HFFc6 (cell line): Measurements from ENCODE around the gene MICAL2. TPM values are rescaled to one million over a fixed set of nuclear protein-coding genes. Genes with fewer than 3 reads are reported as not detected.

ENCODE experiments used
- DNase-seq: peaks from one replicate; pipeline ENCODE4 v3.0.0-alpha.2; 2018
- H3K27ac Mint-ChIP-seq: 2 replicates; pipeline ENCODE4 v1.8.0; 2020; ENCODE audit warnings: mild to moderate bottlenecking, mixed read lengths
- H3K27me3 Mint-ChIP-seq: 2 replicates; pipeline ENCODE4 v1.8.0; 2021; ENCODE audit warnings: mild to moderate bottlenecking, moderate library complexity, mixed read lengths; ENCODE audit not compliant: insufficient read depth
- H3K36me3 Mint-ChIP-seq: 2 replicates; pipeline ENCODE4 v1.8.0; 2021; ENCODE audit warnings: low read depth, mixed read lengths
- H3K4me1 Mint-ChIP-seq: 2 replicates; pipeline ENCODE4 v1.8.0; 2020; ENCODE audit warnings: low read depth, mixed read lengths
- H3K4me3 Mint-ChIP-seq: 2 replicates; pipeline ENCODE4 v1.8.0; 2020; ENCODE audit warnings: mild to moderate bottlenecking, moderate library complexity, mixed read lengths
- H3K9me3 Mint-ChIP-seq: 2 replicates; pipeline ENCODE4 v1.8.0; 2020; ENCODE audit warnings: mild to moderate bottlenecking, mixed read lengths
- total RNA-seq, 6 experiments: library from RNA; stranded (reverse); fragmentation: NEBNext Ultra II Directional; extraction: Animal tissue kit (Norgen Biotek cat#: 25700); gene quantifications; 2 replicates in 1 of 6; 3 replicates in 5 of 6; pipeline ENCODE4 v1.2.3, GENCODE V29; 2021
- TF ChIP-seq, protein P1 (sequence below): fragments of 200-600 bp; sonication (generic); IDR thresholded peaks from 2 replicates; pipeline ENCODE4 v1.5.0; 2021; ENCODE audit warnings: antibody characterized with exemption, mild to moderate bottlenecking

The MICAL2 gene
- total RNA-seq, 6 experiments from 2014 or later, result 199 to 252 (median 233) TPM

DNA sequence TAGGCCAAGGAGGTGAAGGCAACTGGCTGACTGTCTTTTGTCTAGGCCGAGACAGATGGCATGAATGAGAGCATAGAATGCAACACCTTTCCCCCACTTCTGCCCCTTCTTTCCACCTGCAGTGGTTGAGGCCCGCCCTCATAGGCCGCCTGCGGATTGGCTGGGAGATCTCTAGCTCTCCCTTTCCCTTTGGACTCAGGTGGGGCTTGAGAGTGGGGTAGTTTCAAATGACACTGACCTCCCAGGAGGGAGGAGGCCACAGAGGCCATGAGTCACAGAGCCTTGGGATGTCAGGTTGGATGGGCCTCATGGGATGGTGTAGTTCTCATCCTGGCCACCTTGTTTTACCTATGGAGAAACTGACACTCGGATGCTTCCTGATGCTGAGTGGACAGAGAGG, 9.1 kb downstream of the MICAL2 start:
- H3K4me3 Mint-ChIP-seq, result no peak overlapping the region
- H3K27ac Mint-ChIP-seq, result peak overlapping the region; percentile 72
- H3K4me1 Mint-ChIP-seq, result peaks cover 91% of the 10 kb centered on the region
- TF ChIP-seq, protein P1, sequence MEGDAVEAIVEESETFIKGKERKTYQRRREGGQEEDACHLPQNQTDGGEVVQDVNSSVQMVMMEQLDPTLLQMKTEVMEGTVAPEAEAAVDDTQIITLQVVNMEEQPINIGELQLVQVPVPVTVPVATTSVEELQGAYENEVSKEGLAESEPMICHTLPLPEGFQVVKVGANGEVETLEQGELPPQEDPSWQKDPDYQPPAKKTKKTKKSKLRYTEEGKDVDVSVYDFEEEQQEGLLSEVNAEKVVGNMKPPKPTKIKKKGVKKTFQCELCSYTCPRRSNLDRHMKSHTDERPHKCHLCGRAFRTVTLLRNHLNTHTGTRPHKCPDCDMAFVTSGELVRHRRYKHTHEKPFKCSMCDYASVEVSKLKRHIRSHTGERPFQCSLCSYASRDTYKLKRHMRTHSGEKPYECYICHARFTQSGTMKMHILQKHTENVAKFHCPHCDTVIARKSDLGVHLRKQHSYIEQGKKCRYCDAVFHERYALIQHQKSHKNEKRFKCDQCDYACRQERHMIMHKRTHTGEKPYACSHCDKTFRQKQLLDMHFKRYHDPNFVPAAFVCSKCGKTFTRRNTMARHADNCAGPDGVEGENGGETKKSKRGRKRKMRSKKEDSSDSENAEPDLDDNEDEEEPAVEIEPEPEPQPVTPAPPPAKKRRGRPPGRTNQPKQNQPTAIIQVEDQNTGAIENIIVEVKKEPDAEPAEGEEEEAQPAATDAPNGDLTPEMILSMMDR, result no peak
- peaks cover 2% of the 10 kb centered on the region; the same call in 1 of the 2 replicates for H3K27me3 Mint-ChIP-seq
- H3K9me3 Mint-ChIP-seq, result no peaks in the 10 kb centered on the region
- peaks cover 48% of the 10 kb centered on the region for H3K36me3 Mint-ChIP-seq
- no peak for DNase-seq

DNA sequence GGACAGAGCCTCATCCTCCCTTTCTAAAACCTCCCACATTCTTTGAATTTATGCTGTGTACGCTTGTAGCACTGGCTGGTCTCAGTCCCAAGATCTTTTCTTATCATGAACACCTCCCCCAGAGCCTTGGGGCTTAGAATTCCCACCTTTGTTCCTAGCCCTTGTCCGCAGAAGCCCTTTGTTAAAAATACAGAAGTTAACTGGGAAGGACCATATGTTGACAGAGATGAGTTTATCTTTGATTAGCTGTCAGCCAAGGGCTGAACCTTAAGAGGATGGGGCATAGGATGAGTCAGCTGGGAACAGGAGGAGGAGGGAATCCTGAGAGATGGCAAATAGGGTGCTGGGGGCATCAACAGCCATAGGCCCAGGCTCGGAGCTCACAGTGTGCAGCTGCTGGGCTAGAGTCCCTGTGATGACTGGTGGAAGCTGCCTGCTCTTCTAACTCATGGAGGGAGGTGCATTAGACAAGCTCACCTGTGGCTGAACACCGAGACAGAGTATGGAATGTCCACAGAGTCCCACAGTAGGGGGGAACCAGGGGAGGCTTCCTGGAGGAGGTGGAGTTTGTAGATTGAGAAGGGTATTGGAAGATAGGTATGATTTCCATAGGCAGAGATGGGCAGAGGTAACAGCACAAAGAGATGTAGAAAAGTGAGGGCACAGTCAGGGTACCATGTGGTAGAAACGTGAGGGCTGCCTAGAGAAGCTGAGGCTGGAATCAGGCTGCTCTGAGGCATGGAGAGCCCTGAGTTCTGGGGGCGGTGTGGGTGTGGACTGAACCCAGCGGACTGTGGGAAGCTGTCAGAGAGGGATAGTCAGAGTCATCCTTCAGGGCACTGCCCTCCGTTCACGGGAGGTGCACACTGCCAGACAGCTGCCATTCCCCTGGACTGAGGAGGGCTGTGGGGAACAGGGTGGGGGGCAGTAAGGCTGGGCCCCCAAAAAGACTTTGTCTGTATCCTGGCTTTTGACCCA, 9.9 kb downstream of the MICAL2 start:
- H3K27ac Mint-ChIP-seq, result peak overlapping the region; percentile 72
- H3K4me3 Mint-ChIP-seq, result no peak overlapping the region
- peaks cover 91% of the 10 kb centered on the region for H3K4me1 Mint-ChIP-seq
- no peak for DNase-seq
- H3K9me3 Mint-ChIP-seq, result no peaks in the 10 kb centered on the region
- H3K36me3 Mint-ChIP-seq, result peaks cover 44% of the 10 kb centered on the region
- peaks cover 2% of the 10 kb centered on the region for H3K27me3 Mint-ChIP-seq
- TF ChIP-seq, protein P1, result no peak

DNA sequence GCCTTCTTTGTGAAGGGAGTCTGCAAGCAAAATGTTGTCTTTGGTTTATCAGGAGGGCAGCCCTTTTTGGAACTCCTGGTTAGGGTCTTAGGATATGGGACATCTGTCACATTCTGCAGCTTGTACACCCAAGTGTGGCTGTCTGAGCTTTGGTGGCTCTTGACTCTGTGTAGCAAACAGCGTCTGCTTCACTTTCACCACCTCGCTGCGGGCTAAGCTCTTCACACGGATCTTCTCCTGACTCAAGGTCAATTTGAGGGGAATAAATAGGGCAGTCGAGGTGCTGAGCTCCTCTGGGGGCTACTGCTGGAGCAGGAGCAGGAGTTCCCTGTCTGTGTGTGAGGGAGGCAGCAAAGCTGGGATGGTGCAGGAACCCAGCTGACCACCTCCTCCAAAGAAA, 10.6 kb downstream of the MICAL2 start:
- Mint-ChIP-seq H3K27me3 (peaks cover 2% of the 10 kb centered on the region), H3K4me1 (peaks cover 98% of the 10 kb centered on the region), H3K4me3 (no peak overlapping the region), H3K9me3 (no peaks in the 10 kb centered on the region), H3K27ac (peak overlapping the region; percentile 69), H3K36me3 (peaks cover 42% of the 10 kb centered on the region)
- no peak for DNase-seq
- TF ChIP-seq, protein P1, result no peak

DNA sequence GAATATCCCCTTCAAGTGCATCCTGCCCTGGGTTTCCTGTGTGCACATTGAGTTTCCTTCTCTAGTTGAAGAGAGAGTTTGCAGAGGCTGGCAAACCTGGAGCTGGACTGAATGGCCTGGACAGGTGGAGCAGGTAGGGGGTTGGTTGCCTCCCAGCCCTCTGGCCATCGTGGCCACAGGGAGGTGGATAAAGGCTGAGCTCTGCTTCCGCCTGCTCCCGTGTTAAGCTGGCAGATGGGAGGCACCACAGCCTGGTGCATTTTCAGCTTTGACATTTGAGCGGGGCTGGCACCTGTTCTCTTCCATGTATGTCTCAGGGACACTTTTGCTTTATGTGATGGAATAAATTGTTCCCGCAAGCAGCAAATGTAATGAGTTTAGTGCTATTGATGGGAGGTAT, 11.1 kb downstream of the MICAL2 start:
- peaks cover 37% of the 10 kb centered on the region for H3K36me3 Mint-ChIP-seq
- no peak overlapping the region for H3K4me3 Mint-ChIP-seq
- TF ChIP-seq, protein P1, result no peak
- H3K4me1 Mint-ChIP-seq, result peaks cover 98% of the 10 kb centered on the region
- H3K9me3 Mint-ChIP-seq, result no peaks in the 10 kb centered on the region
- no peak for DNase-seq
- H3K27me3 Mint-ChIP-seq, result no peaks in the 10 kb centered on the region; the same call in 1 of the 2 replicates
- H3K27ac Mint-ChIP-seq, result peak overlapping the region; percentile 32

DNA sequence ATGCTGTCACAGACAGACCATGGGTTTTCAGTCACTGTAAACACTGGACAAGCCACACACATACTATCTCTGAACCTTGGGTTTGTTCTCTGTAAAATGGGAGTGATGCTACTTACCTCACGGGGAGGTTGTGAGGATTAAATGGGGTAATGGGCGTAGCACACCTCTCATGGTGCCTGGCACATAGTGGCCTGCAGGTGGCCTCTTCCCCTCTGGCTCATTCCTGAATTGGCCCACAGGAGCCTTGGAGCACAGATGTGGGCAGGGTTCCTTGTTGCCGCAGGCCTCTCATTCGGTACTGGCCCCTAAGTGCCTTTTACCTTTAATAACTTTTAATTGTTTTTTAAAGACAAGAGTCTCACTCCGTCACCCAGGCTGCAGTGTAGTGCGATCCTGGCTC, 11.7 kb downstream of the MICAL2 start:
- no peak for DNase-seq
- no peaks in the 10 kb centered on the region for H3K9me3 Mint-ChIP-seq
- TF ChIP-seq, protein P1, result peak; percentile 72
- H3K27ac Mint-ChIP-seq, result peak overlapping the region; percentile 32; the same call in 1 of the 2 replicates
- peaks cover 37% of the 10 kb centered on the region for H3K36me3 Mint-ChIP-seq
- peaks cover 98% of the 10 kb centered on the region for H3K4me1 Mint-ChIP-seq
- H3K27me3 Mint-ChIP-seq, result no peaks in the 10 kb centered on the region; the same call in 1 of the 2 replicates
- no peak overlapping the region for H3K4me3 Mint-ChIP-seq
